MCF 10A (cell line): ENCODE results near the gene CMTM2. TPM values are rescaled to one million over a fixed set of nuclear protein-coding genes. Genes with fewer than 3 reads are reported as not detected.

ENCODE experiments used
- BruUV-seq: library from RNA; stranded (reverse); fragments of 400-500 nt; replicated peaks from 2 replicates; lab custom pipeline; 2021; lab: Mats Ljungman, UMichigan
- CTCF ChIA-PET: fragments of 300-600 bp; sonication (Branson Sonifier 250); formaldehyde crosslinking; extraction: SDS; loops from one replicate; lab custom pipeline; 2021; ENCODE audit warnings: antibody characterized with exemption, inconsistent platforms; lab: Yijun Ruan, JAX
- POLR2A ChIA-PET: fragments of 300-600, 350-650 bp; sonication (Branson Sonifier 250); formaldehyde crosslinking; extraction: SDS; loops from one replicate; lab custom pipeline; 2020; ENCODE audit warnings: antibody characterized with exemption, inconsistent platforms; lab: Yijun Ruan, JAX
- DNase-seq: peaks from one replicate; pipeline ENCODE4 v3.0.0-alpha.2; 2018; ENCODE audit not compliant: unreplicated experiment
- H3K27ac Mint-ChIP-seq: one replicate; pipeline ENCODE4 v1.8.0; 2022; ENCODE audit warnings: mild to moderate bottlenecking, low read depth, mixed read lengths; ENCODE audit not compliant: unreplicated experiment
- H3K27me3 Mint-ChIP-seq: one replicate; pipeline ENCODE4 v1.8.0; 2022; ENCODE audit warnings: mixed read lengths; ENCODE audit not compliant: insufficient read depth, unreplicated experiment
- H3K36me3 Mint-ChIP-seq: one replicate; pipeline ENCODE4 v1.8.0; 2022; ENCODE audit warnings: mild to moderate bottlenecking, moderate library complexity, mixed read lengths; ENCODE audit not compliant: insufficient read depth, unreplicated experiment
- H3K4me1 Mint-ChIP-seq: one replicate; pipeline ENCODE4 v1.8.0; 2022; ENCODE audit warnings: mixed read lengths; ENCODE audit not compliant: insufficient read depth, unreplicated experiment
- H3K4me3 Mint-ChIP-seq: one replicate; pipeline ENCODE4 v1.8.0; 2022; ENCODE audit warnings: mild to moderate bottlenecking, moderate library complexity, mixed read lengths; ENCODE audit not compliant: unreplicated experiment
- H3K9me3 Mint-ChIP-seq: one replicate; pipeline ENCODE4 v1.8.0; 2022; ENCODE audit warnings: mixed read lengths; ENCODE audit not compliant: unreplicated experiment
- intact Hi-C: fragments of 100-400 bp; cut with micrococcal nuclease; formaldehyde crosslinking; loops from 2 replicates; pipeline ENCODE4 v1.14.1; 2022
- total RNA-seq: library from RNA; stranded (reverse); gene quantifications from 2 replicates; pipeline ENCODE4 v1.2.3, GENCODE V29; 2022
- TF ChIP-seq, protein P1 (sequence below): fragments of 200-600 bp; IDR thresholded peaks from one replicate; pipeline ENCODE4 v1.8.0; 2022; ENCODE audit warnings: antibody characterized with exemption, mild to moderate bottlenecking; ENCODE audit not compliant: unreplicated experiment

Gene CMTM2
- total RNA-seq, 1 experiment from 2014 or later, result not detected

GRCh38 chr16:66585481-66586239 lies 6.4 kb downstream of the CMTM2 start:
- BruUV-seq, result no TSS peak

DNA sequence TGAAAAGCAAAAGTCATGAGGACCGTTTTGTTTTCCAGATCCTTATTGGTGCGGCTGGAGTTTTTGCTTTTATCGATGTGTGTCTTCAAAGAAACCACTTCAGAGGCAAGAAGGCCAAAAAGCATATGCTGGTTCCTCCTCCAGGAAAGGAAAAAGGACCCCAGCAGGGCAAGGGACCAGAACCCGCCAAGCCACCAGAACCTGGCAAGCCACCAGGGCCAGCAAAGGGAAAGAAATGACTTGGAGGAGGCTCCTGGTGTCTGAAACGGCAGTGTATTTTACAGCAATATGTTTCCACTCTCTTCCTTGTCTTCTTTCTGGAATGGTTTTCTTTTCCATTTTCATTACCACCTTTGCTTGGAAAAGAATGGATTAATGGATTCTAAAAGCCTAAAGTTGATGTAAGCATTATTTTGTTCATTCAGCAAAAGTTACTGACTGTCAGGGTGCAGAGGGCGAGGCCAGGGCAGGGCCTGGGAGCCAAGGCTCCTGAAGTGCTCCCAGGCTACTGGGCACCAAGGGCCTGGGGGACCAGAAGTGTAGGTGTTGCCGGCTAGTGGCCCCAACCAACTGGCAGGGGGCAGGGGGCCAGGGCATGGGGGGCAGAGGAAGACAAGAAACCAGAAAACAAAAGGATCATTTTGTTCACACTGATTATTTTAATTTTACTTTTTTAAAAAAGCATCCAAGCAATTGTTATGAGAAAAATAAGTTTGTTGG lies 8.8 kb downstream of the CMTM2 start:
- Mint-ChIP-seq H3K9me3 (no peaks in the 10 kb centered on the region), H3K36me3 (peaks cover 6% of the 10 kb centered on the region), H3K27me3 (no peaks in the 10 kb centered on the region), H3K4me1 (no peaks in the 10 kb centered on the region), H3K4me3 (no peak overlapping the region), H3K27ac (no peak overlapping the region)
- no TSS peak for BruUV-seq
- TF ChIP-seq, protein P1, sequence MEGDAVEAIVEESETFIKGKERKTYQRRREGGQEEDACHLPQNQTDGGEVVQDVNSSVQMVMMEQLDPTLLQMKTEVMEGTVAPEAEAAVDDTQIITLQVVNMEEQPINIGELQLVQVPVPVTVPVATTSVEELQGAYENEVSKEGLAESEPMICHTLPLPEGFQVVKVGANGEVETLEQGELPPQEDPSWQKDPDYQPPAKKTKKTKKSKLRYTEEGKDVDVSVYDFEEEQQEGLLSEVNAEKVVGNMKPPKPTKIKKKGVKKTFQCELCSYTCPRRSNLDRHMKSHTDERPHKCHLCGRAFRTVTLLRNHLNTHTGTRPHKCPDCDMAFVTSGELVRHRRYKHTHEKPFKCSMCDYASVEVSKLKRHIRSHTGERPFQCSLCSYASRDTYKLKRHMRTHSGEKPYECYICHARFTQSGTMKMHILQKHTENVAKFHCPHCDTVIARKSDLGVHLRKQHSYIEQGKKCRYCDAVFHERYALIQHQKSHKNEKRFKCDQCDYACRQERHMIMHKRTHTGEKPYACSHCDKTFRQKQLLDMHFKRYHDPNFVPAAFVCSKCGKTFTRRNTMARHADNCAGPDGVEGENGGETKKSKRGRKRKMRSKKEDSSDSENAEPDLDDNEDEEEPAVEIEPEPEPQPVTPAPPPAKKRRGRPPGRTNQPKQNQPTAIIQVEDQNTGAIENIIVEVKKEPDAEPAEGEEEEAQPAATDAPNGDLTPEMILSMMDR, result no peak
- ChIA-PET CTCF (no interaction called here), POLR2A (no interaction called here)
- intact Hi-C loops, result loop anchor here (2.0 kb wide), 1 partner anchor 109 kb away; no protein-coding TSS in a partner anchor
- DNase-seq, result no peak

More at GRCh38 chr16:66585481-66586239, 6.4 kb downstream of the CMTM2 start:
- H3K9me3 Mint-ChIP-seq, result no peaks in the 10 kb centered on the region
- POLR2A ChIA-PET, result interaction anchor here (1.0 kb wide), 1 partner anchor 33 kb away, joined by 4 read pairs; the partner anchor contains the start of gene CKLF
- CTCF ChIA-PET, result interaction anchor here (0.5 to 1.1 kb wide), 4 partner anchors 10 to 112 kb away, joined by 3 to 5 read pairs (median 3); no protein-coding TSS in a partner anchor
- DNase-seq, result no peak
- no peak overlapping the region for H3K4me3 Mint-ChIP-seq
- peaks cover 13% of the 10 kb centered on the region for H3K4me1 Mint-ChIP-seq
- H3K27me3 Mint-ChIP-seq, result no peaks in the 10 kb centered on the region
- H3K36me3 Mint-ChIP-seq, result peaks cover 6% of the 10 kb centered on the region
- H3K27ac Mint-ChIP-seq, result no peak overlapping the region
- intact Hi-C loops, result no loop called here
- TF ChIP-seq, protein P1, result no peak

DNA sequence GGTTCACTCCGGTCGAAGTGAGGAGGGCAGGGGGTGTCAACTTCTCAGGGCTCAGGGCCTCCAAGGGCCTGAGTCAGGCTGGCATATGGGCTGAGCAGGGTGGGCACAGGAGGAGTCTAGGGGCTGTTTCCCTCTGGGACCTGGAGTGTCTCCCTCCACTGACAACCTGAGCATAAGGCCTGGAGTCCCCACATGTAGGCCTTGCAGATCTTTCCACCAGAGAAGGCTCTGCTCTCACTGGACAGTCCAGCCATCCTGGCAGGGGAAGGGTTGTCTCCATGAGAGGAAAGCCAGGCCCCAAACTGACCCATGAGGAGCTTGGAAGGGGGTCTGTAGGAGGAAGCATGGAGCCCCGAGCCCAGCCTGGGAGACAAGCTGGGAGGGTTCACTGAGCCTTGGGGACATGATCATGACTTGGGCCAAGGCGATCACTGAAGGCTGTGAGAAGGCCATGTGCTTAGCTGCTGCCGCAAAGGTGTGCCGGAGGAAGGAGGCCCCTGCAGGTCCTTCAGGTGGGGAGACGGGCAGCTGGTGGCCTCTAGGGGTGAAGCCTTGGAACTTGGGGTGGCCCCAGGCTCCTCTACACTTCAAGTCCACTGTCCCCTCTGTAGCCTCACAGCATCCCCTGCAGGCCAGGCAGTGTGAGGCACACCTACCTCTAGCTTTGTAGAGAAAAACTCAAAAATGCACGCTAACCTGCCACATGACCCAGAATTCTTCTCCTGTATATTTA lies 9.9 kb downstream of the CMTM2 start:
- H3K9me3 Mint-ChIP-seq, result no peaks in the 10 kb centered on the region
- no peak overlapping the region for H3K4me3 Mint-ChIP-seq
- H3K4me1 Mint-ChIP-seq, result no peaks in the 10 kb centered on the region
- no peaks in the 10 kb centered on the region for H3K27me3 Mint-ChIP-seq
- BruUV-seq, result no TSS peak
- peaks cover 6% of the 10 kb centered on the region for H3K36me3 Mint-ChIP-seq
- no peak overlapping the region for H3K27ac Mint-ChIP-seq
- TF ChIP-seq, protein P1, result peak; percentile 54
- CTCF ChIA-PET, result interaction anchor here (0.5 to 1.2 kb wide), 7 partner anchors 14 to 310 kb away, joined by 3 to 4 read pairs (median 3); no protein-coding TSS in a partner anchor
- peak; percentile 53 for DNase-seq
- POLR2A ChIA-PET, result no interaction called here
- intact Hi-C loops, result loop anchor here (2.0 kb wide), 1 partner anchor 110 kb away; no protein-coding TSS in a partner anchor
